Measurements from ENCODE around the gene CAT. TPM values are rescaled to one million over a fixed set of nuclear protein-coding genes. Genes with fewer than 3 reads are reported as not detected.

CAT gene
- total RNA-seq, 1 donor from 2014 or later: not detected

- H3K79me2 ChIP-seq (ENCODE audit: low read depth): no peaks in the 10 kb centered on the region
- Mint-ChIP-seq H3K36me3 (no peaks in the 10 kb centered on the region), H3K27me3 (ENCODE audit: insufficient read depth, low read depth) (peaks cover 5% of the 10 kb centered on the region), H3K4me3 (no peak overlapping the region), H3K4me1 (peaks cover 41% of the 10 kb centered on the region), H3K9me3 (no peaks in the 10 kb centered on the region), H3K27ac (no peak overlapping the region)
- H3K4me3 ChIP-seq: no peak overlapping the region
- peaks cover 7% of the 10 kb centered on the region for H3F3A ChIP-seq (ENCODE audit: low read depth)
- DNase-seq (ENCODE audit: low spot score): no peak
- no peaks in the 10 kb centered on the region for H4K20me1 ChIP-seq (ENCODE audit: low read depth)
- H3K27me3 ChIP-seq: no peaks in the 10 kb centered on the region
- no peak overlapping the region for H3K9ac ChIP-seq
- H3K9me3 ChIP-seq (ENCODE audit: low read depth): no peaks in the 10 kb centered on the region
- no peak overlapping the region for H3K27ac ChIP-seq
- H3K36me3 ChIP-seq: no peaks in the 10 kb centered on the region
- H2AFZ ChIP-seq (replicated peaks): no peak overlapping the region
- H3K4me2 ChIP-seq: no peak overlapping the region
- H3K4me1 ChIP-seq: peaks cover 22% of the 10 kb centered on the region
- TF ChIP-seq EZH2phosphoT487 (IDR thresholded peaks at IDR 0.05) (no peak), EZH2 (IDR thresholded peaks at IDR 0.05) (no peak)
- TF ChIP-seq, protein P1, sequence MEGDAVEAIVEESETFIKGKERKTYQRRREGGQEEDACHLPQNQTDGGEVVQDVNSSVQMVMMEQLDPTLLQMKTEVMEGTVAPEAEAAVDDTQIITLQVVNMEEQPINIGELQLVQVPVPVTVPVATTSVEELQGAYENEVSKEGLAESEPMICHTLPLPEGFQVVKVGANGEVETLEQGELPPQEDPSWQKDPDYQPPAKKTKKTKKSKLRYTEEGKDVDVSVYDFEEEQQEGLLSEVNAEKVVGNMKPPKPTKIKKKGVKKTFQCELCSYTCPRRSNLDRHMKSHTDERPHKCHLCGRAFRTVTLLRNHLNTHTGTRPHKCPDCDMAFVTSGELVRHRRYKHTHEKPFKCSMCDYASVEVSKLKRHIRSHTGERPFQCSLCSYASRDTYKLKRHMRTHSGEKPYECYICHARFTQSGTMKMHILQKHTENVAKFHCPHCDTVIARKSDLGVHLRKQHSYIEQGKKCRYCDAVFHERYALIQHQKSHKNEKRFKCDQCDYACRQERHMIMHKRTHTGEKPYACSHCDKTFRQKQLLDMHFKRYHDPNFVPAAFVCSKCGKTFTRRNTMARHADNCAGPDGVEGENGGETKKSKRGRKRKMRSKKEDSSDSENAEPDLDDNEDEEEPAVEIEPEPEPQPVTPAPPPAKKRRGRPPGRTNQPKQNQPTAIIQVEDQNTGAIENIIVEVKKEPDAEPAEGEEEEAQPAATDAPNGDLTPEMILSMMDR (IDR thresholded peaks at IDR 0.05): no peak
These were observed 70.7 kb downstream of the CAT start for GRCh38 chr11:34509336-34509876.

DNA sequence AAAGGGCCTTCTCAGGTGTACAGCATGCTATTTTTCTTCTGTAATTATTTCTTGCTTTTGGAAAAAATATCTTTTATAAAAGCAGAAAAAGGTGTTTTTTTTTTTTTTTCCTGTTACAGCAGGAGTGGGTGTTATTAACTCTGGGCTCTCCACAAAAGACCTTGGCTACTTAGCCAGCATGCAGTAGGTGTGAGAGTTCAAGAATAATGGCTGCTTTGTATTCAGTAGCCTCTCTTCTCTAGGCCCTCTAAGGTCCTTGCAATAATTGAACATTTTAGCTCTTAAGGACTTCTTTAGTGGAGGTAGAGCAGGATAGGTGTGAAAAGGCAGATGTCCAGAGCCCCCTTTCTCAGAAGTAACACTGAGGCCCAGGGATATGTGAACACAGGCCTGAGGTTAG lies 71.5 kb downstream of the CAT start:
- H2AFZ ChIP-seq (replicated peaks): no peak overlapping the region

DNA sequence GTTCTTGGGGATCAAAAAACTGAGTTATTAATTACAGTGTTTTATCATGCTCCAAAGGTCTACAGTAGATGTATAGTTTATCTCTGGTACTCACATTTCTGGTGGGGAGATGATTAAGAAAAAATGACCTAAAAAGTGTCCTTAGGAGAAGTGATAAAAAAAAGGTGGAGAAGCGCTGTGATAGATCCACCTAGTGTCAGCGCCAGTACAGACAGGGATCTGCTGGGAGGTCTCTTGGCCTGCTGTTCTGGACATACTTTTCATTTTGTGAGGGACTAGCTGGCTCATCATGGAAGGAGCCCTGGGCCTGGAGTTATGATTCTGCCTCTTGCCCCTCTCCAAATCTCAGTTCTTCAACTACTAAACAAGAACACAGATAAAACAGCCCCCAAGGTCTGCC lies 71.9 kb downstream of the CAT start:
- Mint-ChIP-seq H3K4me3 (no peak overlapping the region), H3K27ac (no peak overlapping the region), H3K27me3 (ENCODE audit: insufficient read depth, low read depth) (peaks cover 5% of the 10 kb centered on the region), H3K36me3 (no peaks in the 10 kb centered on the region), H3K4me1 (peaks cover 48% of the 10 kb centered on the region), H3K9me3 (no peaks in the 10 kb centered on the region)
- H3K36me3 ChIP-seq: no peaks in the 10 kb centered on the region
- H3K27me3 ChIP-seq: no peaks in the 10 kb centered on the region
- no peak overlapping the region for H3K27ac ChIP-seq
- DNase-seq (ENCODE audit: low spot score): no peak
- H3K4me2 ChIP-seq: no peak overlapping the region
- H3F3A ChIP-seq (ENCODE audit: low read depth): peaks cover 7% of the 10 kb centered on the region
- H3K4me3 ChIP-seq: no peak overlapping the region
- H3K9me3 ChIP-seq (ENCODE audit: low read depth): no peaks in the 10 kb centered on the region
- H4K20me1 ChIP-seq (ENCODE audit: low read depth): no peaks in the 10 kb centered on the region
- peaks cover 22% of the 10 kb centered on the region for H3K4me1 ChIP-seq
- H3K9ac ChIP-seq: no peak overlapping the region
- H2AFZ ChIP-seq (replicated peaks): no peak overlapping the region
- H3K79me2 ChIP-seq (ENCODE audit: low read depth): no peaks in the 10 kb centered on the region
- TF ChIP-seq, protein P1 (IDR thresholded peaks at IDR 0.05): no peak
- TF ChIP-seq EZH2 (IDR thresholded peaks at IDR 0.05) (no peak), EZH2phosphoT487 (IDR thresholded peaks at IDR 0.05) (no peak)

More for the DNA sequence above, 71.5 kb downstream of the CAT start:
- H3K9ac ChIP-seq: no peak overlapping the region
- no peak overlapping the region for H3K27ac ChIP-seq
- Mint-ChIP-seq H3K36me3 (no peaks in the 10 kb centered on the region), H3K9me3 (no peaks in the 10 kb centered on the region), H3K27me3 (ENCODE audit: insufficient read depth, low read depth) (peaks cover 5% of the 10 kb centered on the region), H3K4me3 (no peak overlapping the region), H3K27ac (no peak overlapping the region), H3K4me1 (peaks cover 48% of the 10 kb centered on the region)
- H3F3A ChIP-seq (ENCODE audit: low read depth): peaks cover 7% of the 10 kb centered on the region
- H3K79me2 ChIP-seq (ENCODE audit: low read depth): no peaks in the 10 kb centered on the region
- no peaks in the 10 kb centered on the region for H4K20me1 ChIP-seq (ENCODE audit: low read depth)
- peaks cover 22% of the 10 kb centered on the region for H3K4me1 ChIP-seq
- H3K36me3 ChIP-seq: no peaks in the 10 kb centered on the region
- no peak for DNase-seq (ENCODE audit: low spot score)
- H3K4me3 ChIP-seq: no peak overlapping the region
- H3K27me3 ChIP-seq: no peaks in the 10 kb centered on the region
- no peak overlapping the region for H3K4me2 ChIP-seq
- H3K9me3 ChIP-seq (ENCODE audit: low read depth): no peaks in the 10 kb centered on the region
- TF ChIP-seq EZH2phosphoT487 (IDR thresholded peaks at IDR 0.05) (no peak), EZH2 (IDR thresholded peaks at IDR 0.05) (no peak)
- TF ChIP-seq, protein P1 (IDR thresholded peaks at IDR 0.05): no peak

All from neural progenitor cell (in vitro differentiated cells).